Measurements from ENCODE around the gene LPCAT4. TPM values are rescaled to one million over a fixed set of nuclear protein-coding genes. Genes with fewer than 3 reads are reported as not detected.

Gene LPCAT4
- total and polyA plus RNA-seq, 2 of the 8 experiments (the other 6 are each of a cell fraction or from before 2014, with no cell fraction given), result 69.3 to 109 TPM

DNA sequence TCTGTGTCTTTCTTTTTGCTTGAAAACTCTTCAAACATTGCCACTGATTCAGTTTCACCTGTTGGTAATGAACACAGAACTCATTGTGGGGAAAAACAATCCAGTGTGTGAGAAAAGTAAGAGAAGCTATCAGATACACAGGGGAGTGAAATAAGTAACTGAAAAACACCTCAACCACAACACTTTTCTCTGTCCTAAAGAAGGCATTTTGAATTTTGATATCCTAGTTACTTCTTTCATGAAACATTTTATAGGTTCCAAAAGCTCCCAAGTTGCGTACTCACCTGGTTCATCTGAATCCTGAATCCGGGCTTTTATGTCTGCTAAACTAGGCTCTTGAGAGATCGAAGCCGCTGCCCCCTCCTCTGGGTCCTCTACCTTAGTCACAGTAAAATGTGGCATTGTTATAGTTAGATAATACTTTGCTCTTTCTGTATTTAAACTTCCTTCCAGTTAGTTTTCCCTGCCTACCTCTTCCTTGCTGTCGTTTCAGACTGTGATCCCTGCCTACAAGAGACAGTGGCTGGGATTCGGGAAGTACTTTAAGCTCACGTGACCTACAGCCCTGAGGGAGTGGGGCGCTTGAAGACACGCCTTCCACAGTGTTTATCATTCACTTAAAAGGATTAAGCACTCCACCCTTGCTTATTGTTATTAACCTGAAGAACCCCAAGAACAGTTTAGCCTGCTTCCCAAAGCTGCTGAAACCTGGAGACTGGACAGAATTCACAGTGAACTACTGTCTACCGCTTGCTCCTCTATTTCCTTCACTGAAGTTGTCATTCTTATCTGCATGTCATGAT, 48.5 kb downstream of the LPCAT4 start:
- peak overlapping the region; percentile 35 to 61 (median 47) for H3K4me3 ChIP-seq (ENCODE audit: extremely low read depth in 1 of 4, insufficient read depth in 2 of 4, low read depth in 3 of 4, low read length in 4 of 4)
- H3K9me3 ChIP-seq (ENCODE audit: insufficient read depth in 2 of 2, low read depth in 1 of 2, low read length in 1 of 2), result peaks cover 4 to 5% of the 10 kb centered on the region in 2 experiments; a peak in 1 of 4 replicates
- H2BK12ac ChIP-seq (ENCODE audit: low read depth, low read length), result no peak overlapping the region
- no peak overlapping the region for H3K4ac ChIP-seq (replicated peaks; ENCODE audit: insufficient read length, low read depth, low read length)
- peak overlapping the region; percentile 66 to 71 for H3K4me2 ChIP-seq (ENCODE audit: insufficient read depth in 1 of 2, low read depth in 2 of 2, low read length in 2 of 2)
- peak overlapping the region in 3 of 4 experiments; percentile 26 to 55 (median 32); a peak in 3 of 7 replicates for H3K9ac ChIP-seq (replicated peaks in 1 of 4; ENCODE audit: extremely low read depth in 1 of 4, low read depth in 3 of 4, low read length in 3 of 4)
- no peak overlapping the region for H3K56ac ChIP-seq (replicated peaks; ENCODE audit: insufficient read length, low read depth, low read length)
- H2AFZ ChIP-seq (ENCODE audit: low read length), result peak overlapping the region; percentile 62
- H2BK120ac ChIP-seq (replicated peaks; ENCODE audit: low read depth, low read length), result no peak overlapping the region
- CTCF ChIA-PET (ENCODE audit: partially characterized antibody), result interaction anchor here (0.8 to 1.7 kb wide), 4 partner anchors 10 to 85 kb away, joined by 3 to 6 read pairs (median 4); partner anchors contain the start of gene SLC12A6
- H2BK15ac ChIP-seq (ENCODE audit: low read length), result 0 out of 2 replicates have a peak overlapping the region, but pooled peaks have one; percentile 63
- no peak overlapping the region for H2AK5ac ChIP-seq (ENCODE audit: low read depth, low read length)
- H3K36me3 ChIP-seq (ENCODE audit: control insufficient read depth in 2 of 4, insufficient read depth in 4 of 4, low read length in 3 of 4), result 0 out of 8 replicates have a peak, but pooled peaks cover 0 to 4% (median 0%) of the 10 kb centered on the region in 4 experiments
- WGBS, 2 experiments (ENCODE audit: extremely low coverage in 1 of 2, insufficient coverage in 1 of 2, insufficient read length in 1 of 2, insufficient replicate concordance in 2 of 2, low coverage in 1 of 2, low lambda C conversion rate in 2 of 2, missing lambda C conversion rate in 1 of 2), result 23% methylated on average over 10 of the region's 10 CpGs; no CpG with 5 or more reads in 1 of the 2 experiments
- no peak overlapping the region for H3K23ac ChIP-seq (ENCODE audit: insufficient read length)
- H4K5ac ChIP-seq (ENCODE audit: insufficient read length, low read depth, low read length), result no peak overlapping the region
- H4K8ac ChIP-seq (ENCODE audit: extremely low read depth, insufficient read depth, low read length), result no peak overlapping the region
- FAIRE-seq (peak; percentile 24), DNase-seq (ENCODE audit: low read depth in 1 of 2, low spot score in 2 of 2) (peak in 1 of 2 experiments; percentile 51)
- peak overlapping the region; percentile 19; the same call in 1 of the 2 replicates for H2BK5ac ChIP-seq (ENCODE audit: low read depth, low read length)
- no peaks in the 10 kb centered on the region; the same call in 1 of the 2 replicates for H3K23me2 ChIP-seq (ENCODE audit: low read depth, low read length)
- H3K4me1 ChIP-seq (replicated peaks in 1 of 4; ENCODE audit: control insufficient read depth in 3 of 4, insufficient read depth in 4 of 4, low read length in 3 of 4), result peaks cover 0 to 4% (median 0%) of the 10 kb centered on the region in 4 experiments; a peak in 2 of 7 replicates
- no peaks in the 10 kb centered on the region for H3K27me3 ChIP-seq (replicated peaks in 1 of 4; ENCODE audit: control insufficient read depth in 3 of 4, extremely low read depth in 1 of 4, insufficient read depth in 3 of 4, low read length in 3 of 4)
- H3K79me1 ChIP-seq (ENCODE audit: low read depth, low read length), result no peaks in the 10 kb centered on the region
- no peak overlapping the region for H3K27ac ChIP-seq (ENCODE audit: low read depth, low read length)
- POLR2A ChIA-PET (ENCODE audit: partially characterized antibody), result interaction anchor here (0.9 to 1.4 kb wide), 5 partner anchors 9 to 93 kb away, joined by 3 to 6 read pairs (median 4); partner anchors contain the start of genes NOP10 and NUTM1
- no peak overlapping the region for H4K91ac ChIP-seq (replicated peaks; ENCODE audit: insufficient read length, low read length)
- H3K79me2 ChIP-seq (ENCODE audit: control insufficient read depth in 1 of 2, insufficient read depth in 2 of 2, low read length in 2 of 2), result no peaks in the 10 kb centered on the region
- no peak overlapping the region for H3K14ac ChIP-seq (ENCODE audit: insufficient read length)
- H3K18ac ChIP-seq (ENCODE audit: extremely low read depth, low read length), result no peak overlapping the region; the same call in 1 of the 2 replicates
- no peaks in the 10 kb centered on the region for H4K20me1 ChIP-seq (replicated peaks in 1 of 2; ENCODE audit: control insufficient read depth in 1 of 2, insufficient read depth in 2 of 2, low read length in 2 of 2)
- no peak overlapping the region for H2BK20ac ChIP-seq (ENCODE audit: low read length)
- TF ChIP-seq MAFK (IDR thresholded peaks at IDR 0.05; ENCODE audit: low read depth, low read length) (no peak), TBP (IDR thresholded peaks at IDR 0.05; ENCODE audit: low read depth, low read length) (peak; percentile 54; the same call in 1 of the 2 replicates), ZNF274 (IDR thresholded peaks at IDR 0.05; ENCODE audit: borderline replicate concordance, extremely low read depth, low read length) (no peak), HDAC6 (IDR thresholded peaks at IDR 0.05; ENCODE audit: low read depth, low read length) (no peak), CHD1 (IDR thresholded peaks at IDR 0.05; ENCODE audit: low read depth, low read length) (no peak), NRF1 (IDR thresholded peaks at IDR 0.05; ENCODE audit: low read depth, low read length) (no peak), POLR2A (IDR thresholded peaks at IDR 0.05; ENCODE audit: control extremely low read depth in 1 of 2, low read depth in 2 of 2, low read length in 2 of 2) (peak; percentile 44 to 57; a peak in 2 of 3 replicates), HDAC2 (IDR thresholded peaks at IDR 0.05; ENCODE audit: borderline replicate concordance in 1 of 2, low read depth in 2 of 2, low read length in 2 of 2) (no peak), CBX5 (IDR thresholded peaks at IDR 0.05; ENCODE audit: low read depth, low read length) (no peak), CTBP2 (IDR thresholded peaks at IDR 0.05; ENCODE audit: borderline replicate concordance, insufficient read depth, insufficient read length, low read length) (no peak), CEBPB (IDR thresholded peaks at IDR 0.05; ENCODE audit: low read depth, low read length) (no peak)

Data from H1 (cell line).